Activated CD8-positive, alpha-beta memory T cell treated with anti-CD3 and anti-CD28 coated beads, Interleukin-2, amount 50 U/mL, for 4 hours (primary cell): ENCODE measurements around the gene STUB1.

Source experiments
- DNase-seq: peaks from one replicate; pipeline ENCODE4 v3.0.0-alpha.2; 2020

The STUB1 gene

GRCh38 chr16:679814-680624 lies at the start of gene STUB1:
TSS of gene STUB1 (plus strand) at chr16:680410. CDS start at chr16:680526, 116 bp downstream.
- peak; percentile 88 for DNase-seq

GRCh38 chr16:630815-631405 lies 49.3 kb upstream of the STUB1 start, which contains the start of gene WFIKKN1:
TSS of gene WFIKKN1 (plus strand) at chr16:630985. CDS start at chr16:631254, 269 bp downstream.
- DNase-seq: no peak

- DNase-seq: no peak
Observed at GRCh38 chr16:631808-632358, 48.3 kb upstream of the STUB1 start.

GRCh38 chr16:632486-633335 lies 47.5 kb upstream of the STUB1 start:
- DNase-seq: no peak

GRCh38 chr16:633336-634050 lies 46.7 kb upstream of the STUB1 start:
- no peak for DNase-seq

- DNase-seq: no peak
Observed at GRCh38 chr16:634051-634670, 46.0 kb upstream of the STUB1 start.

- no peak for DNase-seq
Observed at GRCh38 chr16:634996-635395, 45.2 kb upstream of the STUB1 start.

- DNase-seq: no peak
Observed at GRCh38 chr16:635573-636205, 44.5 kb upstream of the STUB1 start.

- peak; percentile 91 for DNase-seq
Observed at GRCh38 chr16:636206-637080, 43.8 kb upstream of the STUB1 start, which contains the start of gene METTL26. TSS of gene METTL26 (minus strand) at chr16:636305. CDS start at chr16:636290, 15 bp downstream.

GRCh38 chr16:637081-638018 lies 42.9 kb upstream of the STUB1 start:
- peak; percentile 83 for DNase-seq

GRCh38 chr16:638034-638543 lies 42.1 kb upstream of the STUB1 start:
- DNase-seq: no peak

GRCh38 chr16:638836-639235 lies 41.4 kb upstream of the STUB1 start:
- DNase-seq: no peak

GRCh38 chr16:640614-641013 lies 39.6 kb upstream of the STUB1 start:
- no peak for DNase-seq

- peak; percentile 69 for DNase-seq
Observed at GRCh38 chr16:641326-642188, 38.7 kb upstream of the STUB1 start, which contains the start of gene MCRIP2. TSS of gene MCRIP2 (plus strand) at chr16:641828. CDS start at chr16:641992, 164 bp downstream.

GRCh38 chr16:642189-643049 lies 37.8 kb upstream of the STUB1 start:
- peak; percentile 39 for DNase-seq

GRCh38 chr16:643050-643368 lies 37.2 kb upstream of the STUB1 start:
- DNase-seq: no peak

GRCh38 chr16:644556-644955 lies 35.7 kb upstream of the STUB1 start:
- no peak for DNase-seq
